HG02610 (cell line): ENCODE results near the gene LRP3.
"Not testable (repeated sequence)": the region's sequence is repeated elsewhere in the genome, so short reads cannot be mapped to it uniquely, and the experiment has no call there.

Experiments
- ATAC-seq: cut with Tn5 transposase; IDR thresholded peaks from one replicate; pipeline ENCODE4 v1.9.1; 2021; ENCODE audit warnings: mild to moderate bottlenecking, moderate library complexity; ENCODE audit not compliant: unreplicated experiment

Gene LRP3

GRCh38 chr19:33193865-33194362 is at the start of gene LRP3:
TSS of gene LRP3 (plus strand) at chr19:33194330. CDS start at chr19:33194786, 456 bp downstream.
- no peak for ATAC-seq

GRCh38 chr19:33146209-33146608 is 47.9 kb upstream of the LRP3 start:
- no peak for ATAC-seq

GRCh38 chr19:33147538-33147937 is 46.6 kb upstream of the LRP3 start:
- ATAC-seq: no peak

- no peak for ATAC-seq
These were observed 43.1 kb upstream of the LRP3 start for GRCh38 chr19:33150852-33151518.

GRCh38 chr19:33152176-33152575 is 42.0 kb upstream of the LRP3 start:
- ATAC-seq: no peak

GRCh38 chr19:33152625-33153024 is 41.5 kb upstream of the LRP3 start:
- ATAC-seq: not testable (repeated sequence)

- not testable (repeated sequence) for ATAC-seq
These were observed 39.8 kb upstream of the LRP3 start for GRCh38 chr19:33154313-33154712.

- ATAC-seq: no peak
These were observed 37.8 kb upstream of the LRP3 start for GRCh38 chr19:33156334-33156733.

- ATAC-seq: no peak
These were observed 36.2 kb upstream of the LRP3 start for GRCh38 chr19:33157906-33158305.

- ATAC-seq: no peak
These were observed 35.8 kb upstream of the LRP3 start for GRCh38 chr19:33158365-33158764.

GRCh38 chr19:33159149-33159548 is 35.0 kb upstream of the LRP3 start:
- no peak for ATAC-seq

GRCh38 chr19:33159893-33160292 is 34.2 kb upstream of the LRP3 start:
- no peak for ATAC-seq

GRCh38 chr19:33161201-33161600 is 32.9 kb upstream of the LRP3 start:
- no peak for ATAC-seq

GRCh38 chr19:33163481-33163880 is 30.6 kb upstream of the LRP3 start:
- no peak for ATAC-seq

- ATAC-seq: not testable (repeated sequence)
These were observed 28.1 kb upstream of the LRP3 start for GRCh38 chr19:33166037-33166436.

GRCh38 chr19:33167438-33167837 is 26.7 kb upstream of the LRP3 start:
- no peak for ATAC-seq

GRCh38 chr19:33168528-33168927 is 25.6 kb upstream of the LRP3 start:
- no peak for ATAC-seq

- no peak for ATAC-seq
These were observed 22.8 kb upstream of the LRP3 start for GRCh38 chr19:33171222-33171795.

GRCh38 chr19:33171916-33172359 is 22.2 kb upstream of the LRP3 start:
- no peak for ATAC-seq

GRCh38 chr19:33174186-33174585 is 19.9 kb upstream of the LRP3 start:
- ATAC-seq: no peak

- ATAC-seq: no peak
These were observed 18.9 kb upstream of the LRP3 start for GRCh38 chr19:33175156-33175782.
